C4-2B (cell line): Measurements from ENCODE around the gene DOCK3.

Source experiments
- CTCF ChIP-seq: fragments of 450-650 bp; conservative IDR thresholded peaks from 2 replicates; pipeline ENCODE4 v1.5.1; 2017; ENCODE audit warnings: mild to moderate bottlenecking
- ZFX ChIP-seq: fragments of 450-650 bp; IDR thresholded peaks from 2 replicates; pipeline ENCODE4 v1.6.1; 2017

- TF ChIP-seq CTCF (no peak), ZFX (no peak)
Observed at GRCh38 chr3:50627407-50628051, 47.2 kb upstream of the DOCK3 start.
